IMR-90 (cell line): ENCODE measurements around the gene ADAMTS12. TPM values are rescaled to one million over a fixed set of nuclear protein-coding genes. Genes with fewer than 3 reads are reported as not detected.

Experiments
- ATAC-seq: fragments of 200-7000 bp; cut with Tn5 transposase; 2 replicates; pipeline ENCODE4 v1.9.1; 2020; ENCODE audit warnings: low read depth, mild to moderate bottlenecking, moderate library complexity
- BruUV-seq: library from RNA; stranded (reverse); fragments of 400-500 nt; replicated peaks from 2 replicates; lab custom pipeline; 2021; lab: Mats Ljungman, UMichigan
- CTCF ChIA-PET: fragments of 300-600 bp; formaldehyde crosslinking; extraction: SDS; loops from one replicate; lab custom pipeline; 2021; ENCODE audit warnings: antibody characterized with exemption; lab: Yijun Ruan, JAX
- POLR2A ChIA-PET: fragments of 300-600 bp; sonication (Branson Sonifier 250); formaldehyde crosslinking; loops from one replicate; lab custom pipeline; 2022; ENCODE audit warnings: antibody characterized with exemption; ENCODE audit not compliant: unreplicated experiment; lab: Charles Lee
- DNase-seq: peaks from one replicate; pipeline ENCODE4 v3.0.0; 2013
- H2AFZ ChIP-seq: replicated peaks from 2 replicates; pipeline ENCODE3; 2013; ENCODE audit warnings: low read length, mild to moderate bottlenecking; ENCODE audit not compliant: poor library complexity
- H2AK5ac ChIP-seq: 2 replicates; pipeline ENCODE4 v1.6.1; 2013; ENCODE audit warnings: low read depth, low read length, inconsistent platforms
- H2AK9ac ChIP-seq: replicated peaks from 2 replicates; pipeline ENCODE3; 2013; ENCODE audit warnings: mild to moderate bottlenecking, low read depth, low read length, moderate library complexity; ENCODE audit not compliant: poor library complexity
- H2BK120ac ChIP-seq: 2 replicates; pipeline ENCODE4 v1.6.1; 2013; ENCODE audit warnings: low read depth, low read length, inconsistent platforms
- H2BK15ac ChIP-seq: 3 replicates; pipeline ENCODE4 v1.6.1; 2013; ENCODE audit warnings: low read depth, low read length, inconsistent platforms
- H2BK20ac ChIP-seq: 2 replicates; pipeline ENCODE4 v1.6.1; 2013; ENCODE audit warnings: low read depth, mild to moderate bottlenecking, inconsistent platforms, low read length, moderate library complexity
- H2BK5ac ChIP-seq: 2 replicates; pipeline ENCODE4 v1.6.1; 2013; ENCODE audit warnings: mild to moderate bottlenecking, low read depth, low read length, inconsistent platforms; ENCODE audit not compliant: poor library complexity, severe bottlenecking
- H3K14ac ChIP-seq: replicated peaks from 2 replicates; pipeline ENCODE4 v1.6.1; 2013; ENCODE audit warnings: low read depth, low read length, inconsistent platforms
- H3K18ac ChIP-seq: 2 replicates; pipeline ENCODE4 v1.6.1; 2013; ENCODE audit warnings: low read depth, low read length, control low read depth
- H3K23ac ChIP-seq: 2 replicates; pipeline ENCODE4 v1.6.1; 2013; ENCODE audit warnings: low read depth, low read length, inconsistent platforms
- H3K27ac ChIP-seq: 2 replicates; pipeline ENCODE4 v1.5.1; 2013; ENCODE audit warnings: mild to moderate bottlenecking, control low read depth, low read length; ENCODE audit not compliant: insufficient read depth
- H3K27me3 ChIP-seq: 2 replicates; pipeline ENCODE4 v1.6.1; 2013; ENCODE audit warnings: low read length; ENCODE audit not compliant: control insufficient read depth, insufficient read depth
- H3K36me3 ChIP-seq: 2 replicates; pipeline ENCODE4 v1.6.1; 2013; ENCODE audit warnings: low read length, mixed read lengths; ENCODE audit not compliant: control insufficient read depth, insufficient read depth
- H3K4ac ChIP-seq: 2 replicates; pipeline ENCODE4 v1.6.1; 2013; ENCODE audit warnings: low read depth, low read length, inconsistent platforms
- H3K4me1 ChIP-seq: 2 replicates; pipeline ENCODE4 v1.6.1; 2013; ENCODE audit warnings: low read length, mixed read lengths; ENCODE audit not compliant: control insufficient read depth, insufficient read depth
- H3K4me2 ChIP-seq: 2 replicates; pipeline ENCODE4 v1.6.1; 2013; ENCODE audit warnings: low read depth, mild to moderate bottlenecking, control low read depth, low read length, moderate library complexity
- H3K4me3 ChIP-seq: 2 replicates; pipeline ENCODE4 v1.5.1; 2013; ENCODE audit warnings: low read depth, mild to moderate bottlenecking, control low read depth, low read length, moderate library complexity; ENCODE audit not compliant: insufficient read depth
- H3K56ac ChIP-seq: 2 replicates; pipeline ENCODE4 v1.6.1; 2013; ENCODE audit warnings: low read length, inconsistent platforms; ENCODE audit not compliant: insufficient read depth; ENCODE audit errors: extremely low read depth
- H3K79me1 ChIP-seq, 2 experiments: 2 replicates each; pipeline ENCODE4 v1.6.1; 2013; ENCODE audit warnings: low read length in 2 of 2, inconsistent platforms in 1 of 2, low read depth in 1 of 2
- H3K9ac ChIP-seq: 2 replicates; pipeline ENCODE4 v1.6.1; 2013; ENCODE audit warnings: low read depth, low read length, control low read depth
- H3K9me1 ChIP-seq: 2 replicates; pipeline ENCODE4 v1.6.1; 2013; ENCODE audit warnings: low read length, inconsistent platforms; ENCODE audit not compliant: insufficient read depth
- H3K9me3 ChIP-seq: 2 replicates; pipeline ENCODE4 v1.6.1; 2013; ENCODE audit warnings: low read length; ENCODE audit not compliant: control insufficient read depth, insufficient read depth
- H4K20me1 ChIP-seq: 2 replicates; pipeline ENCODE4 v1.6.1; 2013; ENCODE audit warnings: low read length, inconsistent platforms; ENCODE audit not compliant: insufficient read depth
- H4K5ac ChIP-seq: 2 replicates; pipeline ENCODE4 v1.6.1; 2013; ENCODE audit warnings: mild to moderate bottlenecking, low read depth, low read length, control low read depth
- H4K8ac ChIP-seq, 2 experiments: 2 replicates each; pipeline ENCODE4 v1.6.1; 2013; ENCODE audit warnings: low read depth in 2 of 2, low read length in 2 of 2, control low read depth in 1 of 2, inconsistent platforms in 1 of 2
- H4K91ac ChIP-seq: 2 replicates; pipeline ENCODE4 v1.6.1; 2013; ENCODE audit warnings: low read depth, low read length, inconsistent platforms; ENCODE audit not compliant: insufficient read depth
- CEBPB ChIP-seq: IDR thresholded peaks from 2 replicates; pipeline ENCODE4 v1.6.1; 2012; ENCODE audit warnings: low read depth, low read length, improper control_type of control experiment
- FOS ChIP-seq: fragments of 150-350 bp; IDR thresholded peaks from 2 replicates; pipeline ENCODE4 v1.6.1; 2016; ENCODE audit warnings: low read depth, low read length
- MXI1 ChIP-seq: IDR thresholded peaks from 2 replicates; pipeline ENCODE4 v1.6.1; 2012; ENCODE audit warnings: low read depth, mild to moderate bottlenecking, low read length, moderate library complexity, borderline replicate concordance
- SMC3 ChIP-seq: fragments of 150-350 bp; IDR thresholded peaks from 2 replicates; pipeline ENCODE4 v1.6.1; 2016; ENCODE audit warnings: low read depth, mild to moderate bottlenecking, antibody characterized with exemption, low read length, moderate library complexity
- WGBS, 2 experiments: methylation state at CpG; one replicate each; pipeline versions ENCODE4 v1.1.5 to v1.1.7; 2013; ENCODE audit warnings: missing lambda C conversion rate in 2 of 2; ENCODE audit not compliant: insufficient read length in 1 of 2; ENCODE audit errors: extremely low coverage in 2 of 2; 5-methylcytosine and 5-hydroxymethylcytosine counted together
- dilution Hi-C: fragments of 300-500 bp; cut with HindIII; formaldehyde crosslinking; loops from one replicate; pipeline ENCODE4 v1.14.3; 2018; ENCODE audit warnings: low sequenced_read_pairs; ENCODE audit not compliant: unreplicated experiment
- in situ Hi-C: fragments of 300-500 bp; cut with MboI; formaldehyde crosslinking; loops from 3 replicates; pipeline ENCODE4 v1.14.3; 2019; ENCODE audit warnings: low sequenced_read_pairs, inconsistent platforms, mixed read lengths
- intact Hi-C: fragments of 100-400 bp; cut with micrococcal nuclease; formaldehyde crosslinking; loops from 2 replicates; pipeline ENCODE4 v1.10.0; 2022
- polyA plus RNA-seq, 3 experiments: library from polyadenylated mRNA; depleted of rRNA; stranded (reverse); fragments of >200 nt; gene quantifications; 2 replicates each; pipeline ENCODE4 v1.2.3, GENCODE V29; 2012; ENCODE audit warnings: low replicate concordance in 1 of 3
- total RNA-seq: library from RNA; depleted of rRNA; stranded (reverse); fragments of >200 nt; gene quantifications from 2 replicates; pipeline ENCODE4 v1.2.3, GENCODE V29; 2012
- TF ChIP-seq, protein P1 (sequence below): fragments of 150-350 bp; IDR thresholded peaks from 2 replicates; pipeline ENCODE4 v1.6.1; 2017; ENCODE audit warnings: mild to moderate bottlenecking, antibody characterized with exemption, low read length, low read depth

ADAMTS12 gene
- total and polyA plus RNA-seq, 2 of the 4 experiments (the other 2 are of a cell fraction) = 27.3 to 51.3 TPM

DNA sequence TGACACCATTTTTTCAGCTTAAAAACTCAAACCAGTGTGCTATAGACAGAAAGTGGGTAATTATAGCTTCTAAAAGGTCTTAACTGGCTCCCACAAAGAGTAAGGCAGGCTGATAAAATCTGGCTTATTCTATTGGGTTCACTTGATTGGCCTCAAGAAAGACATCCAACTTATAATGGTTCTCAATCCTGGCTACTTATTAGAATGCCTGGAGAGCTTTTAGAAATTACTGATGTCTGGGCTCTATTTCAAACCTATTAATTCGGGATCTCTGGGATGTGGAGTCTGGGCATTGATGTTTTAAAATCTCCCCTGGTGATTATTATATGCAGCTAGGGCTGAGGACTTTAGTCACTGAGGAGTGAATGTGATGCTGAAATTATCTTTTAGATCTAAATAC is 263.0 kb downstream of the ADAMTS12 start:
- H2BK5ac ChIP-seq = no peak overlapping the region
- H3K27me3 ChIP-seq = no peaks in the 10 kb centered on the region
- in situ Hi-C loops (no loop called here), dilution Hi-C loops (no loop called here), intact Hi-C loops (no loop called here)
- H3K36me3 ChIP-seq = peaks cover 6% of the 10 kb centered on the region; the same call in 1 of the 2 replicates
- ChIA-PET POLR2A (no interaction called here), CTCF (no interaction called here)
- H2BK20ac ChIP-seq = no peak overlapping the region
- H3K27ac ChIP-seq = no peak overlapping the region
- no CpG with 5 or more reads among the region's 1 CpG for WGBS, 2 experiments
- H2BK120ac ChIP-seq = no peak overlapping the region
- H3K4me2 ChIP-seq = no peak overlapping the region
- no peaks in the 10 kb centered on the region for H3K9me1 ChIP-seq
- no peaks in the 10 kb centered on the region for H3K9me3 ChIP-seq
- no peak overlapping the region for H3K23ac ChIP-seq
- no peak for ATAC-seq
- H2AFZ ChIP-seq = no peak overlapping the region
- no peak for TF ChIP-seq MXI1
- TF ChIP-seq SMC3 = no peak
- TF ChIP-seq CEBPB = no peak
- TF ChIP-seq, protein P1, sequence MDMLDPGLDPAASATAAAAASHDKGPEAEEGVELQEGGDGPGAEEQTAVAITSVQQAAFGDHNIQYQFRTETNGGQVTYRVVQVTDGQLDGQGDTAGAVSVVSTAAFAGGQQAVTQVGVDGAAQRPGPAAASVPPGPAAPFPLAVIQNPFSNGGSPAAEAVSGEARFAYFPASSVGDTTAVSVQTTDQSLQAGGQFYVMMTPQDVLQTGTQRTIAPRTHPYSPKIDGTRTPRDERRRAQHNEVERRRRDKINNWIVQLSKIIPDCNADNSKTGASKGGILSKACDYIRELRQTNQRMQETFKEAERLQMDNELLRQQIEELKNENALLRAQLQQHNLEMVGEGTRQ = no peak
- TF ChIP-seq FOS = no peak
- DNase-seq = no peak
- H3K4ac ChIP-seq = no peak overlapping the region
- H3K9ac ChIP-seq = no peak overlapping the region
- no peak overlapping the region for H4K5ac ChIP-seq
- no peak overlapping the region for H3K4me3 ChIP-seq
- H3K79me1 ChIP-seq = no peaks in the 10 kb centered on the region
- H3K14ac ChIP-seq = no peak overlapping the region
- no TSS peak for BruUV-seq
- no peak overlapping the region for H2BK15ac ChIP-seq
- H3K4me1 ChIP-seq = no peaks in the 10 kb centered on the region
- H3K56ac ChIP-seq = no peak overlapping the region
- H2AK9ac ChIP-seq = no peak overlapping the region
- H4K20me1 ChIP-seq = no peaks in the 10 kb centered on the region
- no peak overlapping the region for H4K8ac ChIP-seq
- no peak overlapping the region for H3K18ac ChIP-seq
- no peak overlapping the region for H4K91ac ChIP-seq
- no peak overlapping the region for H2AK5ac ChIP-seq
